GM12878 (cell line): ENCODE results near the gene TMED10. TPM values are rescaled to one million over a fixed set of nuclear protein-coding genes. Genes with fewer than 3 reads are reported as not detected.

Experiments used
- ATAC-seq: fragments of 200-7000 bp; cut with Tn5 transposase; 3 replicates; pipeline ENCODE4 v1.9.1; 2020; ENCODE audit warnings: mild to moderate bottlenecking, moderate library complexity
- BruUV-seq: library from RNA; stranded (reverse); fragments of 400-500 nt; replicated peaks from 2 replicates; lab custom pipeline; 2021; lab: Mats Ljungman, UMichigan
- CTCF ChIA-PET: fragments of 300-600 bp; sonication (Branson Sonifier 250); formaldehyde crosslinking; extraction: SDS; loops from one replicate; lab custom pipeline; 2021; ENCODE audit warnings: inconsistent platforms; lab: Yijun Ruan, JAX
- POLR2A ChIA-PET: fragments of 350-600 bp; formaldehyde crosslinking; extraction: SDS; loops from one replicate; lab custom pipeline; 2021; ENCODE audit warnings: inconsistent platforms; lab: Charles Lee
- RAD21 ChIA-PET: fragments of 300-600 bp; sonication (Branson Sonifier 250); formaldehyde crosslinking; loops from one replicate; lab custom pipeline; 2023; ENCODE audit warnings: antibody characterized with exemption; ENCODE audit not compliant: unreplicated experiment; lab: Charles Lee
- SMC1A ChIA-PET: fragments of 300-600 bp; sonication (Branson Sonifier 250); formaldehyde crosslinking; loops from one replicate; lab custom pipeline; 2023; ENCODE audit not compliant: unreplicated experiment, uncharacterized antibody; lab: Charles Lee
- DNase-seq: peaks from one replicate; pipeline ENCODE4 v3.0.0-alpha.2; 2011; ENCODE audit warnings: low read depth, low spot score
- FAIRE-seq: peaks from 3 replicates; lab custom pipeline; 2011; peaks lifted over from hg19 to GRCh38; lab: Jason Lieb, UNC
- H2AFZ ChIP-seq: 2 replicates; pipeline ENCODE4 v1.6.0; 2011; ENCODE audit warnings: low read depth, low read length, control low read depth; ENCODE audit not compliant: control insufficient read depth
- H3K27ac ChIP-seq: 2 replicates; pipeline ENCODE4 v1.5.1; 2011; ENCODE audit warnings: control low read depth; ENCODE audit not compliant: control insufficient read depth, insufficient read depth
- H3K27me3 ChIP-seq, 2 experiments: replicated peaks in 1 of 2; 2 replicates each; pipeline versions ENCODE4 v1.6.0 to v1.6.1; 2011; ENCODE audit warnings: low read length in 1 of 2; ENCODE audit not compliant: control insufficient read depth in 2 of 2, insufficient read depth in 2 of 2
- H3K36me3 ChIP-seq, 2 experiments: 2 replicates each; pipeline ENCODE4 v1.5.1; 2011; ENCODE audit warnings: low read length in 1 of 2; ENCODE audit not compliant: control insufficient read depth in 2 of 2, insufficient read depth in 2 of 2
- H3K4me1 ChIP-seq: 2 replicates; pipeline ENCODE4 v1.6.1; 2011; ENCODE audit warnings: mild to moderate bottlenecking, low read length, moderate library complexity, mixed read lengths; ENCODE audit not compliant: control insufficient read depth, insufficient read depth
- H3K4me2 ChIP-seq: 2 replicates; pipeline ENCODE4 v1.6.0; 2011; ENCODE audit warnings: control low read depth; ENCODE audit not compliant: control insufficient read depth, insufficient read depth
- H3K4me3 ChIP-seq: fragments of 200-600 bp; sonication (generic); 2 replicates; pipeline ENCODE4 v1.5.1; 2016
- H3K79me2 ChIP-seq: 2 replicates; pipeline ENCODE4 v1.6.0; 2011; ENCODE audit warnings: low read length; ENCODE audit not compliant: control insufficient read depth, insufficient read depth
- H3K9ac ChIP-seq: 2 replicates; pipeline ENCODE4 v1.8.0; 2011; ENCODE audit warnings: low read length, control low read depth, mixed read lengths; ENCODE audit not compliant: control insufficient read depth, insufficient read depth
- H3K9me3 ChIP-seq: replicated peaks from 3 replicates; pipeline ENCODE4 v1.5.1; 2011; ENCODE audit warnings: mild to moderate bottlenecking, low read length; ENCODE audit not compliant: control insufficient read depth, insufficient read depth
- H4K20me1 ChIP-seq: 2 replicates; pipeline ENCODE4 v1.6.0; 2011; ENCODE audit not compliant: control insufficient read depth, insufficient read depth
- BCL11A ChIP-seq: IDR thresholded peaks from 2 replicates; pipeline ENCODE4 v1.6.1; 2011; ENCODE audit warnings: low read depth, low read length
- CHD4 ChIP-seq: fragments of 200-600 bp; sonication (generic); IDR thresholded peaks from 2 replicates; pipeline ENCODE4 v1.6.1; 2016; ENCODE audit warnings: mild to moderate bottlenecking
- CREB1 ChIP-seq: IDR thresholded peaks from 2 replicates; pipeline ENCODE4 v1.6.1; 2012; ENCODE audit warnings: low read depth, mild to moderate bottlenecking, inconsistent platforms
- E2F8 ChIP-seq: fragments of 450-650 bp; IDR thresholded peaks from 2 replicates; pipeline ENCODE4 v1.6.1; 2018; ENCODE audit warnings: mild to moderate bottlenecking, low read depth, moderate library complexity; ENCODE audit not compliant: partially characterized antibody
- FOXK2 ChIP-seq: fragments of 450-650 bp; IDR thresholded peaks from 2 replicates; pipeline ENCODE4 v1.6.1; 2017; ENCODE audit warnings: mild to moderate bottlenecking, moderate library complexity
- WGBS: methylation state at CpG from one replicate; pipeline ENCODE4 v1.1.6; 2016; ENCODE audit warnings: low lambda C conversion rate; ENCODE audit not compliant: insufficient replicate concordance, insufficient coverage; ENCODE audit errors: missing lambda C conversion rate; 5-methylcytosine and 5-hydroxymethylcytosine counted together
- in situ Hi-C: fragments of 300-500 bp; cut with MboI; formaldehyde crosslinking; loops from 9 replicates; pipeline ENCODE4 v1.14.3; 2018; ENCODE audit warnings: mixed read lengths
- intact Hi-C: fragments of 100-400 bp; cut with micrococcal nuclease; formaldehyde crosslinking; loops from one replicate; pipeline ENCODE4 v1.14.2; 2022; ENCODE audit not compliant: unreplicated experiment
- polyA plus RNA-seq, 11 experiments: library from polyadenylated mRNA; depleted of rRNA in 4 of 11; unstranded in 6 of 11; stranded (reverse) in 5 of 11; fragments of >200 nt; fragmentation: Nextera tagmentation in 4 of 11; fragmentation: Illumina TruSeq in 1 of 11; extraction: Ambion mirVana in 4 of 11; extraction: Trizol in 1 of 11; gene quantifications; 1 replicate in 1 of 11; 2 replicates in 10 of 11; pipeline versions ENCODE4 v1.2.1 to v1.2.3, GENCODE V29; 2011 to 2016; ENCODE audit warnings: inconsistent platforms in 2 of 11, missing spikeins in 2 of 11, low read depth in 1 of 11
- total RNA-seq, 4 experiments: library from RNA; depleted of rRNA in 3 of 4; stranded (reverse); fragments of >200 nt in 3 of 4; fragmentation: Illumina TruSeq in 1 of 4; extraction: Trizol in 1 of 4; gene quantifications; 2 replicates each; pipeline versions ENCODE4 v1.2.1 to v1.2.3, GENCODE V29; 2013 to 2021
- TF ChIP-seq, protein P1 (sequence below): fragments of 450-650 bp; IDR thresholded peaks from 2 replicates; pipeline ENCODE4 v1.6.1; 2018; ENCODE audit warnings: borderline replicate concordance, mild to moderate bottlenecking; ENCODE audit not compliant: partially characterized antibody
- TF ChIP-seq, protein P2 (sequence below): fragments of 450-650 bp; IDR thresholded peaks from 2 replicates; pipeline ENCODE4 v1.6.1; 2016; ENCODE audit warnings: mild to moderate bottlenecking

Gene TMED10
- total and polyA plus RNA-seq, 10 of the 15 experiments (the other 5 are each of a cell fraction or from before 2014, with no cell fraction given): 99.8 to 270 (median 180) TPM

GRCh38 chr14:75222208-75222701, 45.8 kb upstream of the TMED10 start (continued):
- TF ChIP-seq E2F8 (no peak), CREB1 (no peak), FOXK2 (no peak)
- TF ChIP-seq, all 136 proteins: peak for 9

DNA sequence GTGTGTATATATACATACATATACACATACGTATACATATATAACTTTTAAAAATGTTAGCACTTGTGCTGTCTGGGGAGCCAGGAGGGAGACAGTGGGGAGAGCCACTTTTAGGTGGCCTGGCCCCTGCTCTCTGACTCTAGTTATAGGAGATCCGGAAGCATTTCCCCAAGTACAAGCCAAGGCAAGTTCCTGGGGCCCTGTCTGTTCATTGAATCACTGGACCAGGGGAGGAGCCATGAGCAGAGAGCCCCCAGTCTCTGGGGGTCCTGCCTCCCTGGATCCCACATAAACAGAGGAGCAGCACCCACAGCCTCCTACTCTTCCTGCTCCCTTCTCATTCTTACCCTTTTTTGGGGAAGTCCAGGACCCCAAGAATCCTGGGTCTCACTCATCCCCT, 45.4 kb upstream of the TMED10 start:
- Histone ChIP-seq H3K4me3 (no peak overlapping the region), H3K4me1 (peaks cover 29% of the 10 kb centered on the region), H3K36me3 (no peaks in the 10 kb centered on the region), H3K9me3 (no peaks in the 10 kb centered on the region), H4K20me1 (no peaks in the 10 kb centered on the region), H2AFZ (peak overlapping the region; percentile 31; the same call in 1 of the 2 replicates), H3K9ac (no peak overlapping the region), H3K27ac (peak overlapping the region; percentile 1; the same call in 1 of the 2 replicates), H3K4me2 (no peak overlapping the region), H3K79me2 (no peaks in the 10 kb centered on the region), H3K27me3 (no peaks in the 10 kb centered on the region; a peak in 1 of 4 replicates)
- WGBS: 42% methylated on average over 2 of the region's 2 CpGs
- TF ChIP-seq, protein P1, sequence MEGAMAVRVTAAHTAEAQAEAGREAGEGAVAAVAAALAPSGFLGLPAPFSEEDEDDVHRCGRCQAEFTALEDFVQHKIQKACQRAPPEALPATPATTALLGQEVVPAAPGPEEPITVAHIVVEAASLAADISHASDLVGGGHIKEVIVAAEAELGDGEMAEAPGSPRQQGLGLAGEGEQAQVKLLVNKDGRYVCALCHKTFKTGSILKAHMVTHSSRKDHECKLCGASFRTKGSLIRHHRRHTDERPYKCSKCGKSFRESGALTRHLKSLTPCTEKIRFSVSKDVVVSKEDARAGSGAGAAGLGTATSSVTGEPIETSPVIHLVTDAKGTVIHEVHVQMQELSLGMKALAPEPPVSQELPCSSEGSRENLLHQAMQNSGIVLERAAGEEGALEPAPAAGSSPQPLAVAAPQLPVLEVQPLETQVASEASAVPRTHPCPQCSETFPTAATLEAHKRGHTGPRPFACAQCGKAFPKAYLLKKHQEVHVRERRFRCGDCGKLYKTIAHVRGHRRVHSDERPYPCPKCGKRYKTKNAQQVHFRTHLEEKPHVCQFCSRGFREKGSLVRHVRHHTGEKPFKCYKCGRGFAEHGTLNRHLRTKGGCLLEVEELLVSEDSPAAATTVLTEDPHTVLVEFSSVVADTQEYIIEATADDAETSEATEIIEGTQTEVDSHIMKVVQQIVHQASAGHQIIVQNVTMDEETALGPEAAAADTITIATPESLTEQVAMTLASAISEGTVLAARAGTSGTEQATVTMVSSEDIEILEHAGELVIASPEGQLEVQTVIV: no peak
- TF ChIP-seq, protein P2, sequence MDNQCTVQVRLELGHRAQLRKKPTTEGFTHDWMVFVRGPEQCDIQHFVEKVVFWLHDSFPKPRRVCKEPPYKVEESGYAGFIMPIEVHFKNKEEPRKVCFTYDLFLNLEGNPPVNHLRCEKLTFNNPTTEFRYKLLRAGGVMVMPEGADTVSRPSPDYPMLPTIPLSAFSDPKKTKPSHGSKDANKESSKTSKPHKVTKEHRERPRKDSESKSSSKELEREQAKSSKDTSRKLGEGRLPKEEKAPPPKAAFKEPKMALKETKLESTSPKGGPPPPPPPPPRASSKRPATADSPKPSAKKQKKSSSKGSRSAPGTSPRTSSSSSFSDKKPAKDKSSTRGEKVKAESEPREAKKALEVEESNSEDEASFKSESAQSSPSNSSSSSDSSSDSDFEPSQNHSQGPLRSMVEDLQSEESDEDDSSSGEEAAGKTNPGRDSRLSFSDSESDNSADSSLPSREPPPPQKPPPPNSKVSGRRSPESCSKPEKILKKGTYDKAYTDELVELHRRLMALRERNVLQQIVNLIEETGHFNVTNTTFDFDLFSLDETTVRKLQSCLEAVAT: 0 out of 2 replicates have a peak, but pooled peaks have one; percentile 25
- TF ChIP-seq CHD4 (no peak), BCL11A (no peak)
- ChIA-PET SMC1A (interaction anchor here (0.9 to 1.9 kb wide), 7 partner anchors 11 to 96 kb away, joined by 3 to 7 read pairs (median 4); no protein-coding TSS in a partner anchor), POLR2A (interaction anchor here (0.6 kb wide), 1 partner anchor 79 kb away, joined by 3 read pairs; no protein-coding TSS in a partner anchor), CTCF (interaction anchor here (0.9 to 2.5 kb wide), 5 partner anchors 11 to 90 kb away, joined by 3 to 8 read pairs (median 3); partner anchors contain the start of gene TMED10), RAD21 (interaction anchor here (0.7 to 1.2 kb wide), 3 partner anchors 27 to 37 kb away, joined by 3 to 5 read pairs (median 3); no protein-coding TSS in a partner anchor)
- no peak for FAIRE-seq
- no TSS peak for BruUV-seq
- in situ Hi-C loops: no loop called here
- ATAC-seq: peak; percentile 55
- no peak for DNase-seq
- intact Hi-C loops: loop anchor here (5.0 to 10.0 kb wide), 2 partner anchors 44 to 73 kb away; partner anchors contain the start of gene TMED10
